GM18951 (cell line): ENCODE measurements around the gene STRN.

Experiments
- POLR2A ChIP-seq: IDR thresholded peaks from 4 replicates; pipeline ENCODE4 v1.6.1; 2011; ENCODE audit warnings: mild to moderate bottlenecking; ENCODE audit not compliant: insufficient read length, insufficient read depth; ENCODE audit errors: extremely low read depth
- in situ Hi-C: fragments of 300-500 bp; cut with MboI; formaldehyde crosslinking; loops from one replicate; pipeline ENCODE4 v1.12.0; 2022; ENCODE audit warnings: low sequenced_read_pairs, mixed read lengths, inconsistent platforms; ENCODE audit not compliant: unreplicated experiment

STRN gene

DNA sequence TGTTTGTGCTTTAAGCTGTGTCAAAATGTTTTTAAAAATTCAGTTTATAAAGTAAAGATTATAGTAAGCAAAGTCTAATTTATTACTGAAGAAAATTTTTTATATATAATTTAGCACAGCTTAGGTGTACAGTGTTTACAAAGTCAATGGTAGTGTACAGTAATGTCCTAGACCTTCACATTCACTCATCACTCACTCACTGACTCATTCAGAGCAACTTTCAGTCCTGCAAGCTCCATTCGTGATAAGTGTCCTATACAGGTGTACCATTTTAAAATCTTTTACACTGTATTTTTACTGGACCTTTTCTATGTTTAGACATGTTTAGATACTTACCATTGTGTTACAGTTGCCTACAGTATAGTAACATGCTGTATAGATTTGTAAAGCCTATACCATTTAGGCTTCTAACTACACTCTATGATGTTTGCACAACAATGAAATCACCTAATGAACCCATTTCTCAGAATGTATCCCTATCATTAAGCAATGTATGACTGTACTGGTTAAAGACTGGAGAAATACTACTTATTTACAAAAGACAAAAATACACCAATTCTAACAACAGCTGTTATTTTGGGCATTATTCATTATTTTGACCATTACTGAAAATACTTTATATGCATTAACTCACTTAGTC is 95.1 kb downstream of the STRN start:
- no peak for TF ChIP-seq POLR2A
- in situ Hi-C loops = no loop called here

DNA sequence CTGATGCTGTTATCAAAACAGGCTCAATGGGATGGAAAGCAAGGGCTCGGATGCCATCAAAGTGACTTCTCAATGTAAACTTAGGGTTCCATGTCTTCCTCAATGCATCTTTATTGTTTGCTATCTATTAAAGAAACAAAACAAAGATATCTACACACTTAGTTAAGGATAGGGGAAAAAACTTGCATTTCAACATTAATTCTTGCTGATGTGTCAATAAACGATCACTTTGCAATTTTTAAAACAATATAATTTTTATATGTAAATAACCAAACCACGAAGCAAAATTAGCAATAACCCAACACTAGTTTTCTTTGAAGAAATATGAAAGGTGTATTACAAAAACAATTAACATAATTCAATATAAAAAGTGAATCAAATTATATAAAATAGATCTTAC is 96.7 kb downstream of the STRN start:
- no peak for TF ChIP-seq POLR2A
- in situ Hi-C loops = no loop called here

DNA sequence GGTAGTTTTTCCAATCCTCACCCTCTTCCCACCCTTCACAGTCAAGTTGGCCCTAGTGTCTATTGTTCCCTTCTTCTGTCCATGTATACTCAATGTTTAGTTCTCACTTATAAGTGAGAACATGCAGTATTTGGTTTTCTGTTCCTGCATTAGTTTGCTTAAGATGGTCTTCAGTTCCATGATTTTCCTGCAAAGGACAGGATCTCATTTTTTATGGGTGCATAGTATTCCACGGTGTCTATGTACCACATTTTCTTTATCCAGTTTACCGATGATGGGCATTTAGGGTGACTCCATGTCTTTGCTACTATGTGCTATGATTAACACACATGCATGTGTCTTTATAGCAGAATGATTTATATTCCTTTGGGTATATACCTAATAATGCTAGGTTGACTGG is 104.4 kb downstream of the STRN start:
- TF ChIP-seq POLR2A = no peak
- in situ Hi-C loops = no loop called here

DNA sequence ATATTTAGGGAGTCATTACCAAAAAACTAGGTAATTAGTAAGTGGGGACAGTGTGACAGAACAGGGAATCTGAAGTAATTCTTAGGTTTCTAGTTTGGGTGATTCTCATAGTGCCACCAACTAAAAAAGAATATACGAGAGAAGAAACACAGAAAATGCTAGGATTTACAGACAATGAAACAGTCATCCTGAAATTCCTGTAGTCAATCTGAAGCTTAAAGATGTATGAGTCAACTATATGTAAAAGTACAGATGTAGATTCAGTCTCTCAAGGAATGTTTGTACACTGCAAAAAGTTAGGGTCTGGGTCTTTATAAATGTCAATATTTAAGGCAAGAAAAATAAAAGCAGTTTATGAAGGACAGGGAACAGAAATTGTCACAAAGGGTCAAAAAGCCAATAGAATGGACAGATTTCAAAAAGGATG is 107.0 kb downstream of the STRN start:
- in situ Hi-C loops = no loop called here

DNA sequence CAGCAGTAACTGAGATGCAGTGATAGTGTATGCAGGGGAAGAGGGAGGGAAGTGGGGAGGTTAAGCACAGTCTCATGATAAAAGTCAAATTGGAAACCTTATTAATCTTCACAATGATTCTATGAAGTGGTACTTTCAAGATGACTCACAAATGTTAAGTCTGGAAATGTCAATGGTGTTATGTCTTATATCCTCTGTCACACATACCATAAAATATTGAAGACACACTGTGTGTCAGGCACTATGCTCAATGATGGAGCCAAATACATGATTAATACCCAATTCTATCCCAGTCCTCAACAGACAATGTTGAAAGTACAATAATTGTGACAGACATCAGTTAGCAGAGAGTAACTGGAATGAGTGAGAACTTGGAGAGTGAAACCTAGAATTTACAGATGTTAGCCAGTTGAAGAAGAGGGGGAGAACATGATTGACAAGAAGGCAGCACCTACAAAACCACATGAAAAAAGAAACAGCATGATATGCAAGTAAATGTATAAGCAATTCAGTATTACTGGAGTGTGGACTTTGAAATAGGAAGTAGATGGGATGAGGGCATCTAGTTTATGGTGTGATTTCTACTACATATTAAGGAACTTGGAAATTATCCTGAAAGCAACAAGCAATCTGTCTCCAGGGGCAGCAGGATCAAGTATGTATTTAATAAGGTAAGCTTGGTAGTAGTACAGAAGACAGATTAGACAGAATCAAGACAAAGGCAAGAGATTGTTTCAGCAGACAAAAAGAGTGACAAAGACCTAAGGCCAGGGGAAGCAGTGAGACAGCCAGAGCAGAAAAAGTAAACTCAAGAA is 107.6 kb downstream of the STRN start:
- no peak for TF ChIP-seq POLR2A
- in situ Hi-C loops = no loop called here

More for the DNA sequence above, 107.0 kb downstream of the STRN start:
- no peak for TF ChIP-seq POLR2A

DNA sequence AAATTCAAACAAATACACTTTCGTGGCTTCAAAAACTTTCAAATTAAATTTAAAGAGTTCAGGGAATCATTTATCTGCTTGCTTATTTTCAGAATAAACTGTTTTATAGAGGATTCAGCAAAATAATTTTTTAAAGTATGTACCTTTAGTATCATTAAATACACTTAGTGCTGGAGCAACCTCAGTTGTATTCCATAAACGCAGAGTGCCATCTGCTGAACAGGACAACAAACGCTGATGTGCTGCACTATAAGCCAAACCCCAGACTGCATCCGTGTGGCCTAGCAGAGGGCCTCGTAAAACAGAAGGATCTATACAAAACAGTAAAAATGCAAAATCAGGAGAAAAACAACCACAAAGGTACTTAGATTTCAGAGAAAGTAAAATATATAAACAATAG is 108.6 kb downstream of the STRN start:
- in situ Hi-C loops = no loop called here
- no peak for TF ChIP-seq POLR2A

DNA sequence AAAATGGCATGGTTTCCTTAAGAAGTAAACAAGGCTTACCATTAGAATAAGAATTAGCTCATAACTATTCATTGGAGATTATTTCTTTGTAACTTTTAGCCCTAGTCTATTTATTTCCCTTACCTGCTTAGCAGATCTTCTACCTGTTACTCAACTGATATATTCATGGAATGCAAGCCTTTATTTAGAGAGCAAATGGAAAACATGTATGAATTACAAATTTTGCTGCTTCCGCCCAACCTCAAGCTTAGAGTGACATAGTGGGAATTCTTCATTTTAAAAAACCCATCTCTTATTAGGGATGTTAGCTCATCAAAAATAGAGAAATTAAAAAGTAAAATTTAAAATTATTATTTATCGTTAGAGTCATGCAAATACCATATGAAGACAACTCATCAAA is 110.9 kb downstream of the STRN start:
- in situ Hi-C loops = no loop called here

DNA sequence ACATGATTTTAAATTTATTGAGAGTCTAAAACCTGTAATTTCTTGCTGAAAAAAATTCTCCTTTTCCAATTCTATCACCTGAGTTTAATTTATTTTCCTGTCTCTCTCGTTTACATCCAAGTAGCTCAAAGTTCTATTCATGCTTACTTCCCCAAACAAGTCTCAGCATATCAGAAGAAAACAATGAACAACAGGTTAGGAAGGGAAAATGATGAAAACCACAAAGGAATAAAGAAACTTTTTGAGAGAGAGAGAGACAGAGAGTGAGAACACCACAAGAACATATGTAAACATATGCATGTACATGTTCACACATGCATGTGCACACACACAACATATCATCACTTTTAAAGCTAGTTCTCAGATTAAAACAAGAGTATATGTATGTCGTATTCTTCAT is 112.1 kb downstream of the STRN start:
- TF ChIP-seq POLR2A = no peak
- in situ Hi-C loops = no loop called here

More for the DNA sequence above, 110.9 kb downstream of the STRN start:
- TF ChIP-seq POLR2A = no peak

DNA sequence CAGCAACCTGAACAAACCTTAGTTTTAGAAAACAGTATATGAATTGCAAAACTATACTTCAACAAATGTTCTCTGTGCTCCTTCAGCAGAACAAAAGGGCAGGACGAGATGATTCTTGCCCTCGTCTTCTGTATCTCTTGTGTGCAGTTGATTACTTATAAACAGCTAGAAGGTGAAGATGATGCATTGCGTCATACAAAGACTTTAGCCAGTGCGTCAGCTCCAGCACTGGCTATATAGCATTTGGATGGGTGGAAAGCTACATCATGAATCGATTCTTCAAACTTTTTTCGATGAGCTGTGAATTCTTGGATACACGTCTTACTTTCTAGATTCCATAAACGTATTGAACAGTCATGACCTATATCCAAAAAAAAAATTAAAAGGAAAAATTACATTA is 117.1 kb downstream of the STRN start:
- in situ Hi-C loops = no loop called here
- no peak for TF ChIP-seq POLR2A

DNA sequence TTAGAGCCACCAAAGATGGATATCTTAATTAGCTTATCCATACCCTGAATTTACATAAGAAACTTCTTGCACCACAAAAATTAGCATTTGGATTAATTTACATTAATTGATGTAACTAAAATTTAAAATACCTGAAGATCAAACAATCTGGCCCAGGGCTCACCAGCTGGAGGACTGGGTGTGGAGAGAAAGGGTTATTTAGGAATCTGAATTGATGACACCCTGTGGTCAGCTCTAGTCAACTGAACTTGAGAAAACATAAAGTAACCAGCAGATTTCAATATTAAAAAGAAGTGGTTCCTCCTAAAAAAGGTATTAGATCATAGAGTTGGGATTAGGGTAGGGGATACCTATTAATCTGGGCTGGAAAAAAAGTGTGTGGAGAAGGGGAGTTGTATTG is 122.5 kb downstream of the STRN start:
- no peak for TF ChIP-seq POLR2A
- in situ Hi-C loops = no loop called here

DNA sequence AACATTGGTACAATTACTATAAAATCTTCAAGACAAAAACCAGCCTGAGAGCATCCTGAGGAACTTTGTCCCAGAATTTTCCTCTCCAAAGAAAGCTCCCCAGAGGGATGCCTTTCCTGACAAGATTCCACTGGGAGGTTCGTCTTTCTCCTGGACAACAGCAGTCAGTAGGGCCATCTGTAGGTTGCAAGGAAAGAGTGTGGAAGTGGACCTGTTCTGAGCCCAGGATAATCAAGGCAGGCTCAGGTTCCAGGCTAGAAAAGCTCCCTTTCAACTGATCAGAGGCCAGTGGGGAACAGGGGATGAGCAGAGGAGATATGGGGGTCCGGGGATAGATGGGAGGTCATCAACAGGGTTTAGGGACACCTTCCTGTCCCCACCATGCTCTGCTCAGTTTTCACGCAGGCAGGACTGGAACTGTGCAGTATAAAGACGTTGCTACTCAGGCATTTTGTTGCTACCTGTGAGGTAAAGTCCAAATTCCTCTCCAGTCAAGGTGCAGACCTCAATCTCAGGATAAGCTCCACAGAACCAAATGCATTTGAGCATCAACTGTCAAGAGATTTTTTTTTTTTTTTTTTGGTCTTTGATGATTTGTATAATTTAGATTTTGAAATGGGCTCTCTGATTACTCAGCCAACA is 126.2 kb downstream of the STRN start:
- TF ChIP-seq POLR2A = no peak
- in situ Hi-C loops = no loop called here

DNA sequence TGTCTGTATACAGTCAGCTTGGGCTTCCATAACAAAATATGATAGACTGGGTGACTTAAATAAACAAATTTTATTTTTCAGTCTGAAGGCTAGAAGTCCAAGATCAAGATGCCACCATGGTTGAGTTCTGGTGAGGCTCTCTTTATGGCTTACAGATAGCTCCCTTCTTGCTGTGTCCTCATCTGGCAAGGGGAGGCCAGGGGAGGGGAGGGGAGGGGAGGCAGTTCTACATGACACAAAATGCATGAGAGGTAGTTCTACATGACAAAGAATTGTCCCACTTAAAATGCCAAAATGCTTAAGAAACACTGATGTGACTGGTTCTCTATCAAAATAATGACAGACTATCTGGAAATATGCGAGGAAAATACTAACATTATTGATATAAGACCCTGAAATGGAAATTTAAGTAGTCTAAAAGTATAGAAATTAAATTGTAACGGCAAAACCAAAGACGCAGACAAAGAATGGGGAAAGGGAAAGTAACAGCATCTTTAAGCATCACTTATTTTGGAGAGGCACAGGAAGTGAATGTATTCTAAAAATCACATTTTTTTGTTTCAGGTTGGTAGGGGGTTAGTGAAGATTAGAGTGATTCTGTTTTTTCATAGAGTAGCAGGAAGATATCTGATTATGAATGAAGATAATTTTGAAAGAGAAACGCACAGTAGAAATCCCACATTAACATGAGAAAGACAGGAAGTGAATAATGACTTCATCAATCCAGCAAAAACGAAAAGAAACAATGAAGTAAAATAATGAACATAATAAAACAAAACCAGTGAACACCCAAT is 131.4 kb downstream of the STRN start:
- in situ Hi-C loops = no loop called here
- no peak for TF ChIP-seq POLR2A

DNA sequence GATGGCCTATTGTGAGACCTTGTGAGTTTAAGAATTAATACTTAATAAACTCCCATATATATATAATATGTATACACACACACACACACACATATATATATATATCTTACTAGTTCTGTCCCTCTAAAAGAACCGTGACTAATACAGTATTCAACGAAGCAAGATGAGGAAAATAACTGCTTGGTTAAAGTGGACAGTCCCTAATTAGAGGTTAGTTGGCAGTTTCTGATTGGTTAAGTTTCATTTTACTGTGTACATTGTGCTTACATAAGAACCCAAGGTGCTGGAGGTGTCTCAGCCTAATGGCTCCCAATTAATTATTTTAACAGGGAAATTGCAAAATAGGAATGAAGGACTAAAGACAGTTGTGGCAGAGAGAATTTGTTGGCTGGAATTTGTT is 132.1 kb downstream of the STRN start:
- in situ Hi-C loops = no loop called here
- no peak for TF ChIP-seq POLR2A
